D721Med (cell line): Measurements from ENCODE around the gene TMEM254.
"Not testable (repeated sequence)": the region's sequence is repeated elsewhere in the genome, so short reads cannot be mapped to it uniquely, and the experiment has no call there.

Experiments
- DNase-seq: peaks from one replicate; pipeline ENCODE4 v3.0.0; 2011; ENCODE audit warnings: low spot score; ENCODE audit not compliant: insufficient read length
- FAIRE-seq: peaks from 2 replicates; lab custom pipeline; 2011; peaks lifted over from hg19 to GRCh38; lab: Jason Lieb, UNC
- TF ChIP-seq, protein P1 (sequence below): IDR thresholded peaks from 2 replicates; pipeline ENCODE4 v1.5.1; 2012; ENCODE audit warnings: mild to moderate bottlenecking, control low read depth; ENCODE audit not compliant: insufficient read depth; ENCODE audit errors: missing control alignments

Gene TMEM254

GRCh38 chr10:80081026-80081425 is 2.6 kb downstream of the TMEM254 start:
- FAIRE-seq (no peak), DNase-seq (no peak)
- TF ChIP-seq, protein P1, sequence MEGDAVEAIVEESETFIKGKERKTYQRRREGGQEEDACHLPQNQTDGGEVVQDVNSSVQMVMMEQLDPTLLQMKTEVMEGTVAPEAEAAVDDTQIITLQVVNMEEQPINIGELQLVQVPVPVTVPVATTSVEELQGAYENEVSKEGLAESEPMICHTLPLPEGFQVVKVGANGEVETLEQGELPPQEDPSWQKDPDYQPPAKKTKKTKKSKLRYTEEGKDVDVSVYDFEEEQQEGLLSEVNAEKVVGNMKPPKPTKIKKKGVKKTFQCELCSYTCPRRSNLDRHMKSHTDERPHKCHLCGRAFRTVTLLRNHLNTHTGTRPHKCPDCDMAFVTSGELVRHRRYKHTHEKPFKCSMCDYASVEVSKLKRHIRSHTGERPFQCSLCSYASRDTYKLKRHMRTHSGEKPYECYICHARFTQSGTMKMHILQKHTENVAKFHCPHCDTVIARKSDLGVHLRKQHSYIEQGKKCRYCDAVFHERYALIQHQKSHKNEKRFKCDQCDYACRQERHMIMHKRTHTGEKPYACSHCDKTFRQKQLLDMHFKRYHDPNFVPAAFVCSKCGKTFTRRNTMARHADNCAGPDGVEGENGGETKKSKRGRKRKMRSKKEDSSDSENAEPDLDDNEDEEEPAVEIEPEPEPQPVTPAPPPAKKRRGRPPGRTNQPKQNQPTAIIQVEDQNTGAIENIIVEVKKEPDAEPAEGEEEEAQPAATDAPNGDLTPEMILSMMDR, result no peak

- FAIRE-seq, result no peak
- TF ChIP-seq, protein P1, result no peak
- DNase-seq, result no peak
These were observed 3.6 kb downstream of the TMEM254 start for GRCh38 chr10:80081801-80082750.

DNA sequence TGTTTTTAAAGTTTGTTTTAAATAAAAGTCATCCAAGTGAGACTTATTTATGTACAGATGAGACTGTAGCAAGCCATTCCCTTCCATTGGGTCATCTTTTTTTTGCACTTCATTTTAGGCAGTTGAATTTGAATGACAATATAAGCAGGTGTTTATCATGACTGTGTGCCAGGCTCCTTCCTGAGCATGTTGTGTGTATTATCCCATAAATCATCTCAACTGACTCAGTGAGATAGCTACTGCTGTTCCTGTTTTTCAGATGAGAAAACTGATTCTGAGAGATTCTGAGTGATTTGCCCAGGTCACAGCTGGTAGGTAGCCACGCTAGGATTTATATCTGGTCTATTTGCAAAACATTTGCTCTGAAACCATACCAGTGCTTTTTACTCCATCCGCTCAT is 11.7 kb downstream of the TMEM254 start:
- TF ChIP-seq, protein P1, result no peak
- FAIRE-seq (no peak), DNase-seq (no peak)

DNA sequence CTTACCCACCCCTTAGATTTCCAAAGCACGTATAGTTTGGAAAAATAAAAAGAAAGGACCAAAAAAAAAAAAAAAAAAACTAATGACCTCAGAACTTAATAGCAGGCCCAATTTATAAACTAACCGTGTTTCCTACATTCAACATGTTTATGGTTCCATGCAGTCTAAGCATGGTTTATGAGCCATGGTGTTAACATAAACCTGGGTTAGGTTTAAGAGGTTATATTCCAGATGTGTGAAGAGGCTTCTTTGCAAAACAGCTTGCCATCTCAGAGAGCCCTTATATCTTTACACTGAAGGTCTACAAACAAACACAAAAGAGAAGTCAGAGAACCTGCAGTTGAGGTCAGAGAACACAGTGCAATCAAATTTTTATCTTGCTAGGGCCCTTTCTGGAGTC is 15.8 kb downstream of the TMEM254 start:
- no peak for FAIRE-seq
- TF ChIP-seq, protein P1, result no peak
- DNase-seq, result no peak

DNA sequence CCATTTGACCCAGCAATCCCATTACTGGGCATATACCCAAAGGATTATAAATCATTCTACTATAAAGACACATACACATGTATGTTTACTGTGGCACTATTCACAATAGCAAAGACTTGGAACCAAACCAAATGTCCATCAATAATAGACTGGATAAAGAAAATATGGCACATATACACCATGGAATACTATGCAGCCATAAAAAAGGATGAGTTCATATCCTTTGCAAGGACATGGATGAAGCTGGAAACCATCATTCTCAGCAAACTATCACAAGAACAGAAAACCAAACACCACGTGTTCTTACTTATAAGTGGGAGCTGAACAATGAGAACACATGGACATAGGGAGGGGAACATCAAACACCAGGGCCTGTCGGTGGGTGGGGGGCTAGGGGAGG is 19.8 kb downstream of the TMEM254 start:
- FAIRE-seq, result not testable (repeated sequence)

DNA sequence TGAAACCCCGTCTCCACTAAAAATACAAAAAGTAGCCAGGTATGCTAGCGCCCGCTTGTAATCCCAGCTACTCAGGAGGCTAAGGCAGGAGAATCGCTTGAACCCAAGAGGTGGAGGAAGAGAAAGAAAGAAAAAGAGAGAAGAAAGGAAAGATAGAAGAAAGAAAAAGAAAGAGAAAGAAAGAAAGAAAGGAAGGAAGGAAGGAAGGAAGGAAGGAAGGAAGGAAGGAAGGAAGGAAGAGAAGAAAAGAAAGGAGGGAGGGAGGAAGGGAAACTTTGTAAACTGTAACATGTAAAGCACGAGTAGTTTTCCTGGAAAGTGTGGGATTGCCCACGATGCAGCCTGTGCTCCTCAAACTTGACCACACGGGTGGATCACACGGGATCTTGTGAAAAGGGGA is 20.8 kb downstream of the TMEM254 start:
- DNase-seq, FAIRE-seq: not testable (repeated sequence)

More for the DNA sequence above, 19.8 kb downstream of the TMEM254 start:
- not testable (repeated sequence) for DNase-seq

DNA sequence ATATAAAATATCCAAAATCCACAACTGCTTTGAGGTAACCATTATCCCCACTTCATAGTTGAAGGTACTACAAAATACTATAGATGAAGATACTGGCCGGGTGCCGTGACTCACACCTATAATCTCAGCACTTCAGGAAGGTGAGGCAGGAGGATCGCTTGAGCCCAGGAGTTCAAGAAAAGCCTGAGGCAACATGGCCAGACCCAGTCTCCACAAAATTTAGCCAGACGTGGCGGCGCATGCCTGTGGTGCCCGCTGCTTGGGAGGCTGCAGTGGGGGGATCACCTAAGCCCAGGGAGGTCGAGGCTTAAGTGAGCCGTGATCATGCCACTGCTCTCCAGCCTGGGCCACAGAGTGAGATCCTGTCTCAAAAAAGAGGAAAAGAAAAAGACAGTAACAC is 21.7 kb downstream of the TMEM254 start:
- DNase-seq (no peak), FAIRE-seq (no peak)
- TF ChIP-seq, protein P1, result no peak
